Suppressor macrophage treated with lipopolysaccharide for 4 hours (primary cell): ENCODE results near the gene ZBTB21.
"Not testable (repeated sequence)": the region's sequence is repeated elsewhere in the genome, so short reads cannot be mapped to it uniquely, and the experiment has no call there.

Experiments used
- DNase-seq: peaks from one replicate; pipeline ENCODE4 v3.0.0-alpha.2; 2020

ZBTB21 gene

GRCh38 chr21:42016364-42016985, 6.3 kb upstream of the ZBTB21 start:
- DNase-seq: no peak

GRCh38 chr21:42013931-42014330, 3.8 kb upstream of the ZBTB21 start:
- no peak for DNase-seq

- DNase-seq: no peak
Measured at GRCh38 chr21:42013376-42013775, 3.2 kb upstream of the ZBTB21 start.

GRCh38 chr21:42012763-42013329, 2.7 kb upstream of the ZBTB21 start:
- DNase-seq: no peak

GRCh38 chr21:42012344-42012743, 2.2 kb upstream of the ZBTB21 start:
- DNase-seq: no peak

- DNase-seq: no peak
Measured at GRCh38 chr21:42010507-42011495, 641 bp upstream of the ZBTB21 start.

GRCh38 chr21:42009018-42009830, 936 bp downstream of the ZBTB21 start:
- DNase-seq: peak; percentile 51

- DNase-seq: peak; percentile 28
Measured at GRCh38 chr21:42007356-42007940, 2.7 kb downstream of the ZBTB21 start.

- DNase-seq: no peak
Measured at GRCh38 chr21:42006765-42007164, 3.4 kb downstream of the ZBTB21 start.

GRCh38 chr21:42004406-42005199, 5.6 kb downstream of the ZBTB21 start:
- no peak for DNase-seq

- peak; percentile 57 for DNase-seq
Measured at GRCh38 chr21:42003051-42003461, 7.1 kb downstream of the ZBTB21 start.

GRCh38 chr21:42002421-42002958, 7.7 kb downstream of the ZBTB21 start:
- no peak for DNase-seq

- no peak for DNase-seq
Measured at GRCh38 chr21:42001781-42002180, 8.4 kb downstream of the ZBTB21 start.

GRCh38 chr21:42000908-42001307, 9.3 kb downstream of the ZBTB21 start:
- DNase-seq: no peak

GRCh38 chr21:41997657-41998056, 12.5 kb downstream of the ZBTB21 start:
- no peak for DNase-seq

- no peak for DNase-seq
Measured at GRCh38 chr21:41995577-41995976, 14.6 kb downstream of the ZBTB21 start.

GRCh38 chr21:41994613-41995012, 15.5 kb downstream of the ZBTB21 start:
- not testable (repeated sequence) for DNase-seq

- DNase-seq: no peak
Measured at GRCh38 chr21:41993744-41994143, 16.4 kb downstream of the ZBTB21 start.

GRCh38 chr21:41992576-41992975, 17.6 kb downstream of the ZBTB21 start:
- DNase-seq: no peak

- DNase-seq: no peak
Measured at GRCh38 chr21:41991659-41992058, 18.5 kb downstream of the ZBTB21 start.

GRCh38 chr21:41989698-41990097, 20.5 kb downstream of the ZBTB21 start:
- no peak for DNase-seq
